Left lung (tissue), 10 donors: ENCODE data around the gene ADRA1B. TPM values are rescaled to one million over a fixed set of nuclear protein-coding genes. Genes with fewer than 3 reads are reported as not detected.

Experiments used
- ATAC-seq: fragments of 200-7000 bp; cut with Tn5 transposase; one replicate; pipeline ENCODE4 v1.9.1; 2020; ENCODE audit warnings: moderate library complexity
- DNase-seq, 4 donors: peaks; one replicate each; pipeline ENCODE4 v3.0.0-alpha.2; 2013 to 2020
- H3K27ac ChIP-seq, 2 donors: fragments of 200-600 bp; sonication (generic) in 1 of 2; one replicate each; pipeline versions ENCODE4 v1.5.0 to v1.8.0; 2020 to 2021
- H3K27me3 ChIP-seq, 2 donors: fragments of 200-600 bp; sonication (generic) in 1 of 2; one replicate each; pipeline versions ENCODE4 v1.5.0 to v1.8.0; 2020 to 2021
- H3K36me3 ChIP-seq, 2 donors: fragments of 200-600 bp; sonication (generic) in 1 of 2; one replicate each; pipeline versions ENCODE4 v1.5.0 to v1.8.0; 2020 to 2021
- H3K4me1 ChIP-seq, 2 donors: fragments of 200-600 bp; one replicate each; pipeline ENCODE4 v1.8.0; 2021
- H3K4me3 ChIP-seq, 2 donors: fragments of 200-600 bp; sonication (generic) in 1 of 2; one replicate each; pipeline versions ENCODE4 v1.5.0 to v1.8.0; 2020 to 2021; ENCODE audit warnings: mild to moderate bottlenecking in 1 of 2
- H3K9me3 ChIP-seq, 2 donors: fragments of 200-600 bp; sonication (generic) in 1 of 2; one replicate each; pipeline versions ENCODE4 v1.5.0 to v1.8.0; 2020 to 2021
- CTCF ChIP-seq, 2 donors: fragments of 200-600 bp; sonication (generic) in 1 of 2; IDR thresholded peaks; one replicate each; pipeline versions ENCODE4 v1.5.0 to v1.8.0; 2021; ENCODE audit warnings: antibody characterized with exemption in 2 of 2
- intact Hi-C, 2 donors: fragments of 100-400 bp; cut with DNase I; formaldehyde crosslinking; loops; one replicate each; pipeline versions ENCODE4 v1.11.2 to v1.14.2; 2022
- polyA plus RNA-seq, 6 donors: library from polyadenylated mRNA; unstranded; fragments of 120-200 nt; gene quantifications; one replicate each; pipeline ENCODE4 v1.2.1, GENCODE V29; 2013; ENCODE audit not compliant: insufficient read length in 6 of 6
- total RNA-seq, 2 donors: library from RNA; stranded (reverse); fragmentation: NEBNext Ultra II Directional; extraction: Animal tissue kit (Norgen Biotek cat#: 25700); gene quantifications; one replicate each; pipeline ENCODE4 v1.2.1, GENCODE V29; 2021
- donor health status: DM: no; HTN: yes; CAD: no.
- donor health status: DM: no; HTN: no; CAD: no.

ADRA1B gene
- total and polyA plus RNA-seq, 8 donors = 0.51 to 2.5 (median 0.93) TPM

- Histone ChIP-seq H3K27me3 (peaks cover 0 to 4% of the 10 kb centered on the region in 2 donors), H3K4me1 (no peaks in the 10 kb centered on the region), H3K27ac (no peak overlapping the region), H3K4me3 (no peak overlapping the region), H3K36me3 (no peaks in the 10 kb centered on the region), H3K9me3 (no peaks in the 10 kb centered on the region)
- DNase-seq (no peak), ATAC-seq (no peak)
- intact Hi-C loops = no loop called here
- no peak for TF ChIP-seq CTCF (IDR thresholded peaks at IDR 0.05)
Observed at GRCh38 chr5:159904874-159905273, 11.4 kb upstream of the ADRA1B start.

GRCh38 chr5:159905496-159905895, 10.8 kb upstream of the ADRA1B start:
- H3K36me3 ChIP-seq = no peaks in the 10 kb centered on the region
- H3K4me1 ChIP-seq = no peaks in the 10 kb centered on the region
- no peak for DNase-seq
- TF ChIP-seq CTCF (IDR thresholded peaks at IDR 0.05) = no peak
- intact Hi-C loops = no loop called here
- H3K9me3 ChIP-seq = no peaks in the 10 kb centered on the region
- H3K27me3 ChIP-seq = peaks cover 0 to 4% of the 10 kb centered on the region in 2 donors
- no peak overlapping the region for H3K27ac ChIP-seq
- H3K4me3 ChIP-seq = no peak overlapping the region
- peak; percentile 42 for ATAC-seq

DNA sequence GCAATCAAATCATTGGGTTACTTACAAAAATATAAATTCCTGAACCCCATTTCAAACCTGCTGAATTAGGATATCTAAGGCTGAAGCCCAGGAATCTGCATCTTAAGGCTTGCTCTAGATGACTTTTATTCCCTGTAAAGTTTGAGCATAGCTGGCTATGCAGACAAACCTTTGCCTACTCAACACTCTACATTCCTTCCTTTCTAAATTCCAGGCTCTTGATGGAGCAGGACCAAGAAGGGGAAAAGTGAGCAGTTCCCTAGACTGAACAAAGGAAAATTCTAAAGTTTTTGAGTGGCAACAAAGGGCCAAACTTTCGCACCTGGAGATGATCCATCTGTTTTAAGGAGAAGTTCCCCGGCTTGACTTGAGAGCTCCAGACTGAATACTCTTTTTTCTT, 9.8 kb upstream of the ADRA1B start:
- TF ChIP-seq CTCF (IDR thresholded peaks at IDR 0.05) = no peak
- no peaks in the 10 kb centered on the region for H3K9me3 ChIP-seq
- H3K36me3 ChIP-seq = no peaks in the 10 kb centered on the region
- H3K27ac ChIP-seq = no peak overlapping the region
- intact Hi-C loops = no loop called here
- DNase-seq (no peak), ATAC-seq (no peak)
- H3K27me3 ChIP-seq = no peaks in the 10 kb centered on the region
- no peaks in the 10 kb centered on the region for H3K4me1 ChIP-seq
- H3K4me3 ChIP-seq = no peak overlapping the region

GRCh38 chr5:159906943-159907342, 9.3 kb upstream of the ADRA1B start:
- TF ChIP-seq CTCF (IDR thresholded peaks at IDR 0.05) = no peak
- intact Hi-C loops = no loop called here
- H3K27ac ChIP-seq = no peak overlapping the region
- ATAC-seq = peak; percentile 83
- H3K4me3 ChIP-seq = no peak overlapping the region
- DNase-seq = no peak
- no peaks in the 10 kb centered on the region for H3K36me3 ChIP-seq
- H3K4me1 ChIP-seq = no peaks in the 10 kb centered on the region
- H3K9me3 ChIP-seq = no peaks in the 10 kb centered on the region
- no peaks in the 10 kb centered on the region for H3K27me3 ChIP-seq

GRCh38 chr5:159907689-159908590, 8.3 kb upstream of the ADRA1B start:
- TF ChIP-seq CTCF (IDR thresholded peaks at IDR 0.05) = no peak
- H3K36me3 ChIP-seq = no peaks in the 10 kb centered on the region
- H3K4me3 ChIP-seq = no peak overlapping the region
- no peaks in the 10 kb centered on the region for H3K27me3 ChIP-seq
- DNase-seq (no peak), ATAC-seq (no peak)
- H3K4me1 ChIP-seq = no peaks in the 10 kb centered on the region
- no peaks in the 10 kb centered on the region for H3K9me3 ChIP-seq
- H3K27ac ChIP-seq = no peak overlapping the region
- intact Hi-C loops = no loop called here
